HG03342 (cell line): ENCODE results near the gene VPS13D.

Source experiments
- ATAC-seq: cut with Tn5 transposase; IDR thresholded peaks from one replicate; pipeline ENCODE4 v1.9.1; 2021; ENCODE audit warnings: mild to moderate bottlenecking, moderate library complexity; ENCODE audit not compliant: unreplicated experiment

VPS13D gene

DNA sequence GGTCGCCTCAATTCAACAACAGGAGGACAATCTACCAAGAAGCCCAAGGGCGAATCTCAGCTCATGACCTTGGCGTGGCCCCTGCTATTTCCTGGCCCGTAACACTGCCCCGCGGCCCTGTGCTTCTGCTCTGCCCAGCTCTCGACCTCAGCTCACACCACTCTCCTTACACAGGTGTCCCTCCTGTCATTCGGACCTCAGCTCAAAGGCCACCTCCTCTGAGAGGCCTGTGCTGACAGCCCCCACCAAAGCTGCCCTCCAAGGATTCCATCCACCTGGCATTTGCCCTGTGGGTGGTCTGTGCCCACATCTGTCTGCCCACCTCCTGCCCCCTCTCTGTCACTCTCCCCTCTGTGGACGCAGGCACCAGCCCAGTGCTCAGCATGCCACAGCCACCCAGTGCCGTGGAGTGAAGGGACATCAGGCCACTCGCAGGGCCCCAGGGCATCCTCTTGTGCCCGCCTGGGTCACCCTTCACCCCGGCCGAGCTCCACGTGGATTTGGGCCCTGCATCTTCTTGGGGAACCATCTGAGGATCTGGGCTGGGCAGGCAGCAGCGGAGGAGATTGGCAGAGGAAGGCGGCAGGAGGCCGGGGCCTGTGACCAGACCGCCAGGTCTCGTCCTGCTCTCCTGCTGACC, 317.9 kb downstream of the VPS13D start:
- no peak for ATAC-seq

GRCh38 chr1:12548279-12548972, 318.6 kb downstream of the VPS13D start:
- ATAC-seq, result no peak

DNA sequence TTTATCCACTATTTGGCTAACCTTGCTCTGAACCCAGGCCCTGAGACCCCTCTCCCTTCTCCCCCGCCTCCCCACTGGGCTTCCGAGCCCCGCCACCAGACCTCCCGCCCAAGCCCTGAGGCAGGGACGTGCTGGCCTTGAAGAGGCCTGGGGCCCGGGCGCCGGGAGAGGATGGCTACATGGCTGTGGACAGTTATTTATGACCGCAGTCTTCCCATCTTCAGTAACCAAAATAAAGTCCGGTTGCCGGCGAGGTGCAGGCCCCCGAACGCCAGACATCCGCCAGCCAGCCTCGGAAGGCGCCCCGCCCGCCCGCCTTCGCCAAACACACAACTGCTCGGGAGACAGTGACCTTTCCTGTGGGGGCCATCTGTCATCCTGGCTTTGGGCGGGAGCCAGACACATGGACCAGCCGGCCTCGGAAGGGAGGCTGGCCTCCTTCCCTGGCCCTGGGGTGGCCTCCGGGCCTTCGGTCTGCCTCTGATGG, 319.2 kb downstream of the VPS13D start:
- ATAC-seq, result no peak

- no peak for ATAC-seq
Measured at GRCh38 chr1:12549460-12550349, 319.9 kb downstream of the VPS13D start.

- no peak for ATAC-seq
Measured at GRCh38 chr1:12551584-12551983, 321.8 kb downstream of the VPS13D start.

DNA sequence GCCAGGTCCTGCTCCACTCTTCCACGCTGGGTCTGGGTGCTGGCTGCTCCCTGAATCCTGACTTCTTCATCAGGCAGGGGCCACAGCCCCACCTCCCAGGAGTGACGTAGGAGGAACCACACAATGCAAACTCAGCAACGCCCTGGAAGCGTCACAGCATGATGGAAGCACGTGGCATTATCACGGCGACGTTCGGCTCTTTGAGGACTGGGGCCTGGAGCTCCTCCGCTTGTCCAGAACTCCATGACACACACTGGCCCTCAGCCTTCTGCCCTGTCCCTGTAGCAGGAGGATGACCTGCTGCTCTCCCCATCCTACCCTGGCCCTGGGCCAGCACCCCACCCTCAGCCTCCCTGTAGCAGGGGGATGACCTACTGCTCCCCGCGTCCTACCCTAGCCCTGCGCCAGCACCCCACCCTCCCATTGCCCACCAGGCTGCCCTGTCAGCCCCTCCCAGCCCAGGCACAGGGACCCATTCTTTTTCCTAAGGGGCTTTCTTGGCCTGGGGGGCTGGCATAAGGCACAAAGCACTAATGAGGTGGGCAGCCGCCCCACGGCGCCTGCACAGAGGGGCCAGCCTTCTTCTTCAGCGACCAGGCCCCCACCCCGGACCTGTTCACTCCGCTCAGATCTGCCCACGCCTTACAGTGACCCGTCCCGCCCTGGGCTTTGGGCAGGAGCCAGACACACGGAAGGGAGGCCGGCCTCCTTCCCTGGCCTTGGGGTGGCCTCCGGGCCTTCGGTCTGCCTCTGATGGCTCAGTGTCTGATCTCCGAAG, 322.5 kb downstream of the VPS13D start:
- no peak for ATAC-seq

DNA sequence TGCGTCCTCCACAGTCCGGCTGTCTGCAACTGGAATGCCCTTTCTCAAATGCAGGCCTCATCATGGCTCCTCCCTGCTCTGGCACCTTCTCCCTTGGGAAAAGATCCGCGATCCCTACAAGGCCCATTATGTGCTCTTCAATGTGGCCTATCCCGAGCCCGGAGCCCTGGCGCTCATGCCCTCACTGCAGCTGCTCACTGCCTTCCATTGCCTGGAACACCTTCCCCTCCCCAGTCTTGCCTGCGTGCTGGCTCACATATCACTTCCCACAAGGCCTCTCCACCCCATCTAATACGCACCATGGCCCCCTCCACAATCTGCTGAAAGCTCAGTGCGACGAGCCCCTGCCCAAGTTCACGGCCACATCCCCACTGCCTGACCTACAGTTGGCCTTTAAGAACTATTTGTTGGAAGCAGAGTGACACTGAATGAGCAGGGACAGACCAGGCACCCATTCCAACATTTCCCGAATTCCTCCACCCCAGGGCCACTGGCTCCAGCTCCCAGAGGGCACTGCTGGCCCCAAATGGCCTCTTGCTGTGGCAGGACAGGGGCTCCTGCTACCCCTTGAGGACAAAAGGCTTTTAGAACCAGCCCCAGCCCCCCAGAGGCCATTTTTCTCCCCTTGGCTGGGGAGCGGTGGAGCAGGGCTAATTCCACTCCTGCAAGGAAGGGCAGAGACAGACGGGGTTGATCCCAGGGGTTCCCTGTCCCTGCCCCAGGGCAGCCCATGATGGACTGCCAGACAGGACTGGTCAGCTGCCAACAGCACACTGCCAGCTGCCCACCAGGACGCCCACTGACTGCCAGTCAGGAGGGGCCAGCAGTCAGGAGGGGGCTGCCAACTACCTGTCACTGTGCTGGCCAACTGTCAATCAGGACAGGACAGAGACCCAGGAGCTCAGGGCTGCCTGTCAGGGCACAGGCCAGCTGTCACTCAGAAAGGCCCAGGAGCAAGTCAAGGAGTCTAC, 323.4 kb downstream of the VPS13D start:
- no peak for ATAC-seq

DNA sequence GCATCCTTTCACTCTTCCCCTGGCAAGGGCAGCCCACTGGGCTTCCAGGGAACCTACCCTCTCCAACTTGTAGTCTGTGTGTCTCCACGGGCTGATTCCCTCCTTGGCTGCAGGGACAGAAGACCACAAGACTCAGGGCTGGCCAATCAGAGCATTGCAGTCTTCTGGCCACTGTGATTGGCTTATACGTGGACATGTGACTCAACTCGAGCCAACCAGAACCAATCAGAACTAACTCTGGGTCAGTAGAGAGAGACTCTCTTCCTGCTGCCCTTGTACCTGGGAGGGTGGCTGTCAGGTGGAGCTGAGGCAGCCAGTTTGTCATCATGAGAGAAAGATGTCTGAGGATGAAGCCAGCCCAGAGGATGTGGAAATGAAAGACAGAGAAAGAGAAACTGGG, 324.1 kb downstream of the VPS13D start:
- no peak for ATAC-seq

DNA sequence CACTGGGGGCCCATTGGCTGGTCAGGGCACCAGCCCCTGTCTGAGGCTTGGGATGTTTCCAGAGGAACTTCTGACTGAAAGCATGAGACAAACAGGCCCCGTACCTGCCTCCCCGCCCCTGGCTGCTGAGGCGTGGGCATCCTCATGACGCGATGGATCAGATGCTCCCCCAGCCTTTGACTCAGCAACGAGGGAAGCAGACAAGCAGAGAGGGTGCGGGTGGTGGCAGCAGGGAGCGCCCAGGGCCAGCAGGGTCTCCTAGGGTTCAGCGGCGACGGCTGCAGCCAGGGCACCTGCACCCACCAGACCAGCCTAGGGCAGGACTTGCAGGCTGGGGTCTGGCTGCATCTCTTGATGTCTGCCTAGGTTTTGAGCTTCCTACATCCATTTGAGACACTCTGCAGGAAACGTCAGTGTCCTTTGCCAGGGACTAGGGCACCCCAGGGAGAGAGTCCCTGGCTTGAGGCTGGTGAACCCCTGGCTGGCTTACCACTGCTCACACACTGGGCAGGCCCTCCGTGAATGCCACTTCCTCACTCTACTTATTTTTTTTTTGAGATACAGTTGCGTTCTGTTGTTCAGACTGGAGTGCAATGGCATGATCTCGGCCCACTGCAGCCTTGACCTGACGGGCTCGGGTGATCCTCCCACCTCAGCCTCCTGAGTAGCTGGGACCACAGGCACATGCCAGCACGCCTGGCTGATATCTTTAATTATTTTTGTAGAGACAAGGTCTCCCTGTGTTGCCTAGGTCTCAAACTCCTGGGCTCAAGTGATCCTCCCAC, 324.9 kb downstream of the VPS13D start:
- no peak for ATAC-seq

DNA sequence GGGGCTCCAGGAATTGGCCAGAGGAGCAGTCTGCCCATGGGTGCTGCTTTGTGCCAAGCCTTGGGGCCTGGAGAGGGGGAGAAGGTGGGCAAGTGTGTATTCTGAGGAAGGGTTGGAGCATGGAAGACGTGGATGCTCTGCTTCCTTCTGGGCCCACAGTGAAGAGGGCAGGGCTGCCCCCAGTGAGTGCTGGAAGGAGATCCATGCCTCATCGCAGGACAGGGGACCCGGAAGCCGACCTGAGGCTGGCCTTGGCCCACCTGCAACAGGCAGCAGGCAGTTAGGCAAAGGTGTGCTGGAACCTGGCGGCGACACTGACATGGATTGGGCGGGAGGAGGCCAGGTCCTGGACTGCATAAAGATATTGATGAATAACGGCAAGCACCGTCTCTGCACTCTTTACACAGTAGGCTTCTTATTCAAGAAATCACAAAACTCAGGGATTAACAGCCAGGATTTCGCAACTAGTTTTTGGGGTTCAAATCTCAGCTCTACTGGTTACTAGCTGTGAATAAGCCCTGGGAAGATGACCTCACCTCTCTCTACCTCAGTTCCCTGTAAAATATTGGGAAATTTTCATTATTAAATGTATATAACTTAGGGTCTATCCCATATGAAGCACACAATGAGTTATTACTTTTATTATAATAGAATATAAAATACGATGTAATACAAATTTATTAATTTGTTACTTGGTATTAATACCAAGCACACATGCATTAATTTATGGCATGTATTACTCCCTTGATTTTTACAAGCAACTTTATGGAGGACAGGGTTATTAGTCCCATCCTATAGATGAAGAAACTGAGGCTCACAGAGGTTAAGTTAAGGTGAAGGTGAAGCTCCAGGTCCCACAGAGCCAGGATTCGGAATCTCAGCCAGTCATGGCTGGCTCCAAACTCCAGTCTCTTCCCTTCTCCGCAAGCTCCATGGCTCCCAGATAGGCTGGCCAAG, 325.9 kb downstream of the VPS13D start:
- no peak for ATAC-seq

GRCh38 chr1:12556368-12556930, 326.6 kb downstream of the VPS13D start:
- ATAC-seq, result no peak

DNA sequence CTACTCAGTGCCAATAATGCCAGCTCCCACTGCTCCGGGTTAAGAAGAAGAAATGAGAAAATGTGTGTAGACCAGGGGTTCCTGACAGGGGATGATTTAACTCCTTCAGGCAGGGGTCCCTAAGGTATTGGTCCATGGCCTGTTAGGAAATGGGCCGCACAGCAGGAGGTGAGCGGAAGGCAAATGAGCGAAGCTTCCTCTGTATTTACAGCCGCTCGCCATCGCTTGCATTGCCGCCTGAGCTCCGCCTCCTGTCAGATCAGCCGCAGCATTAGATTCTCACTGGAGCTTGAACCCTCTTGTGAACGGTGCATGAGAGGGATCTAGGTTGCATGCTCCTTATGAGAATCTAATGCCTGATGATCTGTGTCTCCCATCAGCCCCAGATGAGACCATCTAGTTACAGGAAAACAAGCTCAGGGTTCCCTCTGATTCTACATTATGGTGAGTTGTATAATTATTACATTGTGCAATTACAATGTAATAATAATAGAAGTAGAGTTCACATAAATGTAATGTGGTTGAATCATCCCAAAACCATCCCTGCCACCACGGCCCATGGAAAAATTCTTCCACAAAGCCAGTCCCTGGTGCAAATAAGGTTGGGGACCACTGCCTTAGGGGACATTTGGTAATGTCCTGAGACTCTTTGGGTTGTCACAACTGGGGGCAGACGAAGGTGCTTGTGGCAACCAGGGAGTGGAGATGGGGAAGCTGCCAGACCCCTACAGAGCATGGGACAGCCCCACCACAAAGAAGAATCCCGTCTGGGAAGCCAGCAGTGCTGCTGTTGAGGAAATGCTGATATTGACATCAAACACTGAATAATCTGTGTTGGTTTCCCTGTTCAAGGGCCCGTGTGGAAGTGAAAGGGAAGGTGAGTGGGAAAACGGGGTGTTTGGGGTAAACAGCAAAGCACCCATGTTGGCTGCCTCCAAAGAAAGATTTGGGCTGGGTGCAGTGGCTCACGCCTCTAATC, 327.4 kb downstream of the VPS13D start:
- no peak for ATAC-seq

- no peak for ATAC-seq
Measured at GRCh38 chr1:12561121-12561520, 331.3 kb downstream of the VPS13D start.
